ENCODE results near the gene MYOCD.

DNA sequence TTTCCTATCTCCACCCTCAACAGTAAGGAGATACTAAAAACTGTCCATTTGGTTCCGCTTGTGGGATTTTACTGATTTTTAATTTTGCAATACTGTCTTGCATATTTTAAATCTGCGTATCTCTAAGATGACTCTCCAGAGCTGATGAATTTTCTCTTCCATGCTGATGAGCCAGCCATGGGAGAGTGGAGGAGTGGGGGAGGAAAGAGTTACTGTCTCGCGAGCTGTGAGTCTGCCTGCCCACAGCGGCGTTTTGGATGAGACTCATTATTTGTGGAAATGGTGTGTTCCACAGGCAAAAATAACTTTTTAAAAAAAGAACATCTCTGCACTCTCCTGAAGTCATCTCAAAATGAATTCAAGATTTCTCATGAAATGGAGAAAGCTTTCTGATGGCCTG is 34.6 kb upstream of the MYOCD start:
- TF ChIP-seq IRF9 (CRISPR knock-in tag; IDR thresholded peaks at IDR 0.05; ENCODE audit: borderline replicate concordance) (no peak), FOXA3 (CRISPR knock-in tag; IDR thresholded peaks at IDR 0.05) (no peak), YY1 (IDR thresholded peaks at IDR 0.05; ENCODE audit: insufficient read depth, insufficient replicate concordance, low read depth, low read length) (no peak), THYN1 (CRISPR knock-in tag; IDR thresholded peaks at IDR 0.05; ENCODE audit: borderline replicate concordance, low read depth) (no peak), EZH2 (conservative IDR thresholded peaks at IDR 0.05; ENCODE audit: low read depth, low read length) (no peak), FOXO1 (CRISPR knock-in tag; IDR thresholded peaks at IDR 0.05) (no peak), STAT6 (CRISPR knock-in tag; IDR thresholded peaks at IDR 0.05; ENCODE audit: borderline replicate concordance) (no peak), CHCHD3 (CRISPR knock-in tag; IDR thresholded peaks at IDR 0.05) (no peak)
- TF ChIP-seq, protein P1, sequence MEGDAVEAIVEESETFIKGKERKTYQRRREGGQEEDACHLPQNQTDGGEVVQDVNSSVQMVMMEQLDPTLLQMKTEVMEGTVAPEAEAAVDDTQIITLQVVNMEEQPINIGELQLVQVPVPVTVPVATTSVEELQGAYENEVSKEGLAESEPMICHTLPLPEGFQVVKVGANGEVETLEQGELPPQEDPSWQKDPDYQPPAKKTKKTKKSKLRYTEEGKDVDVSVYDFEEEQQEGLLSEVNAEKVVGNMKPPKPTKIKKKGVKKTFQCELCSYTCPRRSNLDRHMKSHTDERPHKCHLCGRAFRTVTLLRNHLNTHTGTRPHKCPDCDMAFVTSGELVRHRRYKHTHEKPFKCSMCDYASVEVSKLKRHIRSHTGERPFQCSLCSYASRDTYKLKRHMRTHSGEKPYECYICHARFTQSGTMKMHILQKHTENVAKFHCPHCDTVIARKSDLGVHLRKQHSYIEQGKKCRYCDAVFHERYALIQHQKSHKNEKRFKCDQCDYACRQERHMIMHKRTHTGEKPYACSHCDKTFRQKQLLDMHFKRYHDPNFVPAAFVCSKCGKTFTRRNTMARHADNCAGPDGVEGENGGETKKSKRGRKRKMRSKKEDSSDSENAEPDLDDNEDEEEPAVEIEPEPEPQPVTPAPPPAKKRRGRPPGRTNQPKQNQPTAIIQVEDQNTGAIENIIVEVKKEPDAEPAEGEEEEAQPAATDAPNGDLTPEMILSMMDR (CRISPR knock-in tag; IDR thresholded peaks at IDR 0.05): no peak

Measured in HepG2 (cell line).